HepG2 (cell line): Measurements from ENCODE around the gene SLIT1. TPM values are rescaled to one million over a fixed set of nuclear protein-coding genes. Genes with fewer than 3 reads are reported as not detected.

Experiments used
- AHR ChIP-seq: IDR thresholded peaks from 2 replicates; pipeline ENCODE4 v1.6.1; 2018; ENCODE audit warnings: missing genetic modification reagents, missing compliant biosample characterization
- ARNTL ChIP-seq: sonication (generic); formaldehyde crosslinking; IDR thresholded peaks from 2 replicates; pipeline ENCODE4 v1.4.0; 2020; ENCODE audit warnings: mild to moderate bottlenecking, missing genetic modification reagents
- ATF2 ChIP-seq: sonication (generic); formaldehyde crosslinking; IDR thresholded peaks from 2 replicates; pipeline ENCODE4 v1.4.0; 2020; ENCODE audit warnings: missing genetic modification reagents
- BCL6 ChIP-seq: IDR thresholded peaks from 2 replicates; pipeline ENCODE4 v1.6.1; 2016; ENCODE audit warnings: missing genetic modification reagents, missing compliant biosample characterization
- ETS1 ChIP-seq: sonication (generic); formaldehyde crosslinking; IDR thresholded peaks from 2 replicates; pipeline ENCODE4 v1.4.0; 2020; ENCODE audit warnings: missing genetic modification reagents
- FOSL2 ChIP-seq: sonication (generic); formaldehyde crosslinking; IDR thresholded peaks from 2 replicates; pipeline ENCODE4 v1.4.0; 2020; ENCODE audit warnings: missing genetic modification reagents
- HOMEZ ChIP-seq: IDR thresholded peaks from 2 replicates; pipeline ENCODE4 v1.6.1; 2016; ENCODE audit warnings: low read depth
- IRF9 ChIP-seq: sonication (generic); formaldehyde crosslinking; IDR thresholded peaks from 2 replicates; pipeline ENCODE4 v1.8.0; 2022; ENCODE audit warnings: missing genetic modification reagents, mild to moderate bottlenecking, borderline replicate concordance
- ISL2 ChIP-seq: sonication (generic); formaldehyde crosslinking; IDR thresholded peaks from 2 replicates; pipeline ENCODE4 v1.5.0; 2020; ENCODE audit warnings: missing genetic modification reagents
- MXI1 ChIP-seq: IDR thresholded peaks from 3 replicates; pipeline ENCODE4 v1.6.1; 2012; ENCODE audit warnings: low read depth, low read length, inconsistent platforms, borderline replicate concordance
- NFE2L1 ChIP-seq: sonication (generic); formaldehyde crosslinking; IDR thresholded peaks from 2 replicates; pipeline ENCODE4 v1.4.0; 2020; ENCODE audit warnings: missing genetic modification reagents, mild to moderate bottlenecking, borderline replicate concordance
- PITX1 ChIP-seq: sonication (generic); formaldehyde crosslinking; IDR thresholded peaks from 2 replicates; pipeline ENCODE4 v1.5.1; 2020; ENCODE audit warnings: mild to moderate bottlenecking, missing genetic modification reagents
- POGZ ChIP-seq: sonication (generic); formaldehyde crosslinking; IDR thresholded peaks from 2 replicates; pipeline ENCODE4 v1.4.0; 2020; ENCODE audit warnings: mild to moderate bottlenecking, missing genetic modification reagents
- RARA ChIP-seq: IDR thresholded peaks from 2 replicates; pipeline ENCODE4 v1.6.1; 2016; ENCODE audit warnings: missing genetic modification reagents, missing compliant biosample characterization
- SAFB2 ChIP-seq: sonication (generic); formaldehyde crosslinking; IDR thresholded peaks from 2 replicates; pipeline ENCODE4 v1.5.1; 2020; ENCODE audit warnings: missing genetic modification reagents, low read depth, mild to moderate bottlenecking, borderline replicate concordance
- SIX4 ChIP-seq: sonication (generic); formaldehyde crosslinking; IDR thresholded peaks from 2 replicates; pipeline ENCODE4 v1.4.0; 2020; ENCODE audit warnings: missing genetic modification reagents
- SMC3 ChIP-seq: IDR thresholded peaks from 2 replicates; pipeline ENCODE4 v1.6.1; 2011; ENCODE audit warnings: low read length, improper control_type of control experiment
- THAP7 ChIP-seq: sonication (generic); formaldehyde crosslinking; IDR thresholded peaks from 2 replicates; pipeline ENCODE4 v1.8.1; 2023; ENCODE audit warnings: mild to moderate bottlenecking, missing genetic modification reagents
- ZFX ChIP-seq: sonication (generic); formaldehyde crosslinking; IDR thresholded peaks from 2 replicates; pipeline ENCODE4 v1.4.0; 2020; ENCODE audit warnings: mild to moderate bottlenecking, low read depth, missing genetic modification reagents, moderate library complexity
- ZFYVE20 ChIP-seq: sonication (generic); formaldehyde crosslinking; IDR thresholded peaks from 2 replicates; pipeline ENCODE4 v1.8.0; 2023; ENCODE audit warnings: low read depth, mild to moderate bottlenecking, moderate library complexity, missing genetic modification reagents, borderline replicate concordance
- ZNF24 ChIP-seq: fragments of 450-650 bp; IDR thresholded peaks from 2 replicates; pipeline ENCODE4 v1.6.1; 2017; ENCODE audit warnings: antibody characterized with exemption, mild to moderate bottlenecking
- ZNF30 ChIP-seq: sonication (generic); formaldehyde crosslinking; IDR thresholded peaks from 2 replicates; pipeline ENCODE4 v1.5.0; 2020; ENCODE audit warnings: mild to moderate bottlenecking, missing genetic modification reagents
- ZNF577 ChIP-seq: sonication (generic); formaldehyde crosslinking; IDR thresholded peaks from 2 replicates; pipeline ENCODE4 v1.4.0; 2020; ENCODE audit warnings: mild to moderate bottlenecking, low read depth, missing genetic modification reagents, borderline replicate concordance
- ZSCAN31 ChIP-seq: sonication (generic); formaldehyde crosslinking; IDR thresholded peaks from 2 replicates; pipeline ENCODE4 v1.5.0; 2020; ENCODE audit warnings: low read depth, mild to moderate bottlenecking, missing genetic modification reagents
- polyA plus RNA-seq, 8 experiments: library from polyadenylated mRNA; depleted of rRNA in 3 of 8; stranded (reverse) in 7 of 8; unstranded in 1 of 8; fragments of >200 nt; fragmentation: Illumina TruSeq in 4 of 8; extraction: Trizol in 4 of 8; gene quantifications; 2 replicates each; pipeline versions ENCODE4 v1.2.1 to v1.2.3, GENCODE V29; 2011 to 2016; ENCODE audit warnings: low read depth in 4 of 8, missing spikeins in 1 of 8, mixed read lengths in 1 of 8; ENCODE audit not compliant: insufficient read depth in 1 of 8
- total RNA-seq, 5 experiments: library from RNA; depleted of rRNA; stranded (reverse); fragments of >200 nt; fragmentation: Illumina TruSeq; extraction: Trizol; gene quantifications; 2 replicates each; pipeline ENCODE4 v1.2.3, GENCODE V29; 2016; ENCODE audit warnings: low read depth in 1 of 5
- TF ChIP-seq, protein P1 (sequence below): sonication (generic); formaldehyde crosslinking; IDR thresholded peaks from 2 replicates; pipeline ENCODE4 v1.4.0; 2020; ENCODE audit warnings: missing genetic modification reagents, borderline replicate concordance

The SLIT1 gene
- total and polyA plus RNA-seq, 2 of the 13 experiments (the other 11 are each of a cell fraction or from before 2014, with no cell fraction given) = 0.09 to 0.33 TPM

- TF ChIP-seq, protein P1, sequence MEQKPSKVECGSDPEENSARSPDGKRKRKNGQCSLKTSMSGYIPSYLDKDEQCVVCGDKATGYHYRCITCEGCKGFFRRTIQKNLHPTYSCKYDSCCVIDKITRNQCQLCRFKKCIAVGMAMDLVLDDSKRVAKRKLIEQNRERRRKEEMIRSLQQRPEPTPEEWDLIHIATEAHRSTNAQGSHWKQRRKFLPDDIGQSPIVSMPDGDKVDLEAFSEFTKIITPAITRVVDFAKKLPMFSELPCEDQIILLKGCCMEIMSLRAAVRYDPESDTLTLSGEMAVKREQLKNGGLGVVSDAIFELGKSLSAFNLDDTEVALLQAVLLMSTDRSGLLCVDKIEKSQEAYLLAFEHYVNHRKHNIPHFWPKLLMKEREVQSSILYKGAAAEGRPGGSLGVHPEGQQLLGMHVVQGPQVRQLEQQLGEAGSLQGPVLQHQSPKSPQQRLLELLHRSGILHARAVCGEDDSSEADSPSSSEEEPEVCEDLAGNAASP (CRISPR knock-in tag) = 0 out of 2 replicates have a peak, but pooled peaks have one; percentile 33
- TF ChIP-seq ATF2 (CRISPR knock-in tag) (peak; percentile 44; the same call in 1 of the 2 replicates), ARNTL (peak; percentile 56; the same call in 1 of the 2 replicates), ZFX (CRISPR knock-in tag) (peak; percentile 45; the same call in 1 of the 2 replicates), ETS1 (CRISPR knock-in tag) (no peak), IRF9 (CRISPR knock-in tag) (no peak), POGZ (CRISPR knock-in tag) (peak; percentile 66; the same call in 1 of the 2 replicates), ZFYVE20 (CRISPR knock-in tag) (no peak), ZNF30 (no peak), NFE2L1 (CRISPR knock-in tag) (no peak), SIX4 (CRISPR knock-in tag) (0 out of 2 replicates have a peak, but pooled peaks have one; percentile 15), ZNF24 (no peak), AHR (CRISPR knock-in tag) (no peak), BCL6 (CRISPR knock-in tag) (no peak), THAP7 (CRISPR knock-in tag) (no peak), ZNF577 (no peak), SAFB2 (CRISPR knock-in tag) (no peak), SMC3 (peak; percentile 70), HOMEZ (CRISPR knock-in tag) (peak; percentile 28; the same call in 1 of the 2 replicates), ISL2 (CRISPR knock-in tag) (no peak), ZSCAN31 (CRISPR knock-in tag) (no peak), MXI1 (no peak), PITX1 (CRISPR knock-in tag) (no peak), RARA (CRISPR knock-in tag) (no peak), FOSL2 (CRISPR knock-in tag) (peak; percentile 57)
Measured at GRCh38 chr10:97138174-97138573, 47.6 kb downstream of the SLIT1 start (continued).
